Activated T-cell treated with anti-CD3 and anti-CD28 coated beads, Interleukin-2, amount 50 U/mL, for 48 hours (primary cell): ENCODE data around the gene POMGNT1.
"Not testable (repeated sequence)": the region's sequence is repeated elsewhere in the genome, so short reads cannot be mapped to it uniquely, and the experiment has no call there.

Experiments used
- DNase-seq, 2 experiments: peaks; one replicate each; pipeline ENCODE4 v3.0.0-alpha.2; 2020

POMGNT1 gene

DNA sequence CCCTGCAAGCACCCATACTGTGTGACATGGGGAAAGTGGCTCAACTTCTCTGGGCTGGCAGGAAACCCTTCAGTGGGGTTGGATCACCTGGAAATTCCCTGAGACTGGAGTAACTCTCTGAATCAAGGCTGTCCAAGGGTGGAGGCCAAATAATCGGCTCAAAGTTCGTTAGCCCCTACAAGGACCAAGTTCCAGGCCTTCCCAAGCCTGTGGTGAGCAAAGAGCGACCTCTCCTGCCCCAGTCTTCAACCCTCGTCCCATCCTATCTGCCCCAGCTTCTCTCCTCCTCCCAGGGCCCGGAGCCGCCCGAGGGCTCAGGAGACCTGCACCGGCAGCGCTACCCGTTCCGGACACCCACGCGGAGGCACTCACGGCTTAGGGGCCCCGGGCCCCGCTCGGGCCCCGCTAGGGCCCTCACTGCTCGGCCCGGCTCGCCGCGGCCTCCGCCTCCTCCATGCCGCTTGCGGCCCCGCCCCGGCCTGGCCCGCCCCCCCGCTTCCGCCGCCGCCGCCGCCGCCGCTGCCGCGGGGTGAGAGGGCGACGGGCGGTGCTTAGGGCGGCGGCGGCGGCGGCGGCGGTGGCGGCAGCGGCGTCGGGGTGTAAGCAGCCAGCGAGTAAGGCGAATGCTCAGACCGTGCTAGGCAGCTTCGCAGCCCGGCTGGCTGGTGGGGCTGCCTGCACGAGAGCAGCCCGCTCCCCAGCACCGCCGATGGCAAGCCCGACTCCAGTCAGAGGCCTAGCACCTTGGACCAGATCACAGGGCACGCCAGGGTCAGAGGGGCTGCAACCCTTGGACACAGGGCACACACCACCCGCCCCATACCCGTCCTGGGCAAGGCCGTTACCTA, at the start of gene POMGNT1:
Gene POMGNT1, minus strand, starts transcription at position 471 of the 848 bp plus-strand sequence. CDS start 613 bp downstream, outside the sequence.
- DNase-seq, result peak; percentile 85 to 87

DNA sequence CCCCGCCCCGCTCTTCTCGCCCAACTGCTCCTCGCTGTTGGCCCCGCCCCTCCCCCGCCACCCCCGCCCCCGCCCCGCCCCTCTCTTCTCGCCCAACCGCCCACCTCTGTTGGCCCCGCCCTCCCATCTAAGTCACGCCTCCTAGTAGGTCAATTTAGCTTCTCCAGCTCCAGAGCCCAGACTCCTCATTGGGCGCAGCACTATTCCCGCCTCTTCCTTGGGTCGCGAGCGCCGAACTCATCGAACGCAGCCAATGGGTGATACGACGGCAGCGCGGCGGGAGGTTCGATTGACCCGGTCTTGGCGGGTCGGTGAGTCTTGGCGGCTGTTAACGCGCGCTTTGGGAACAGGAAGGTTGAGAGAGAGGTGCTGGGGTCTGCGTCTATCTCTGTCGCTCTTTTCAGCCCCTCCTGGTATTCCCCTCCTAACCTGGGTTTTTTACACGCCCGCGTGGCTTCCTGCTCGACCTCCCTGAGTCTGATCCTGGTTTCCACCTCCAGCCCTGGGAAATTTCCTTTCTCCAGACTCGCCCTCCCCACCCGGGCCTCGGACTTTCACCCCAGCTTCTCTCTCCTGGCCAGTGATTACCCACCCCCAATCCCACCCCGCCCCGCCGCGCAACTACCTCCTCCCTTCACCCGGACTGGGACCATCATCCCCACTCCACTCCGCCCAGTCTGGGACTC, 49.3 kb upstream of the POMGNT1 start, which contains the start of gene RAD54L:
Gene RAD54L, plus strand, starts transcription at position 328 of the 686 bp plus-strand sequence. CDS start 643 bp downstream, outside the sequence.
- peak; percentile 98 to 99 for DNase-seq

DNA sequence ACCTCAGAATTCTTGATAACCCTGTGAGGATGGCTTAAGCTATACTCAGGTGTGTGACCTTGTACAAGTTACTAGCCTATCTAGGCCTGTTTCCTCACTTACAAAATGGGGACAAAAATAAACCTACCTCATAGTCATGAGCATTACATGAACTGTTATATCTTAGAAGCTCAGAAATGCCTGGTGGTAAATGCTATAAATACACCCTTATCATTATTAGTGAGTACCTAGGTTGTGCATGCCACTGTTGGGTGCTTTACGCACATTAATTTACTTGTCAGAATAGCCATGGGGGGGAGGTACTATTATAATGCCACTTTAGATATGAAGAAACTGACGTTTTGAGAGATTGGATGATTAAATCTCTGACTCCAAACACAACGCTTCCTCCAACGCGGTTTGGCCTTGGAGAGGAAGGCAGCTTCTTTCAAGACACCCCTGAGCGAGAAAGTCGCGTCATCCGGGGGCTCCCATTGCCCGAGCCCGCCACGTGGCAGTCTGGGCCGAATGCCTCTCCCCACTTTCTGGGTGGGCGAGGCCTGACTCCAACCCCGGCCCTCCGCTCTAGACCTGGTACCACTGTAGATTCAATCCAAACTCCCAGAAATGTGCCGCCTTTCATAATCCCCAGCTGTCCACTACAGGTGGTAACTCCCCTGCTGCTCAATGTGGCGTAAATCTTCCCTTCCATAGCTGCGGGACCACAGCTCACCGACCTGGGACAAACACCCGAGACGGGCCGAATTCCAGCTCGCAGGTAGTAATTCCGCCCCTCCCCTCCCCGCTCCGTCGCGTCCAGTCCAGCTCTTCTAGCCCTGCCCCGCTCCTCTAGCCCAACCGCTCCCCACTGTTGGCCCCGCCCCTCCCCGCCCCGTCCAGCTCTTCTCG, 48.6 kb upstream of the POMGNT1 start:
- peak; percentile 79 to 80 for DNase-seq

DNA sequence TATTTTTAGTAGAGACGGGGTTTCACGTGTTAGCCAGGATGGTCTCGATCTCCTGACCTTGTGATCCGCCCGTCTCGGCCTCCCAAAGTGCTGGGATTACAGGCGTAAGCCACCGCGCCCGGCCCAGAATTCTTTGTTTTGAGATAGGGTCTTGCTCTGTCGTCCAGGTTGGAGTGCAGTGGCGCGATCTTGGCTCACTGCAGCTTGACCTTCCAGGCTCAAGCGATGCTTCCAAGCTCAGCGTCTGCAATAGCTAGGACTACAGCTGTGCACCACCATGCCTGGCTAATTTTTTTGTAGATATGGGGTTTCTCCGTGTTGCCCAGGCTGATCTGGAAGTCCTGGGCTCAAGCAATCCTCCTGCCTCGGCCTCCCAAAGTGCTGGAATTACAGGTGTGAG, 47.9 kb upstream of the POMGNT1 start:
- DNase-seq, result not testable (repeated sequence)

DNA sequence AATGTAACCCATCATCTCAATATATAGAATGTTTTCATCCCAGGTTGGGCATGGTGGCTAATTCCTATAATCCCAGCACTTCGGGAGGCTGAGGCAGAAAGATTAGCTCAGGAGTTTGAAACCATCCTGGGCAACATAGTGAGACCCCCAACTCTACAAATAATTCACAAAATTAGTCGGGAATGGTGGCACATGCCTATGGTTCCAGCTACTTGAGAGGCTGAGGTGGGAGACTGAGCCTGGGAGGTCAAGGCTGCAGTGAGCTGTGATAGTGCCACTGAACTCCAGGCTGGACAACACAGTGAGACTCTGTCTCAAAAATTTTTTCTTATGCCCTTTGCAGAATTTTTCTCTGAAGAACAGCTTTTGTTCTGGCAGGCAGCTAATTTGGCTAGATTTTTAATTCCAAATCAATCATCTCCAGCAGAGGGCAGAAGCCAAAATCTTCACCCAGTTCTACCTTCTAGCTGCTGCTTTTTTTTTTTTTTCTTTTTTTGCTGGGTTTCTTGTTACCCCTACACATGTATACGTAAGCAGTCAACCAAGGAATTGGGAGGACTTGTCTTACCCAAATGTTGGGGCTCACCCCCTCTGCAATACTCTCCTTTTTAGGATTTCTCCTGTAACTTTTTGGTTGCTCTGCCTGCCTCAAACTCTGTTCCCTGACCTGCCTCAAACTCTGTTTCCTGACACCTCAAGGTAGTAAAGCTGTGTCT, 46.6 kb upstream of the POMGNT1 start:
- peak in 1 of 2 experiments; percentile 24 for DNase-seq

DNA sequence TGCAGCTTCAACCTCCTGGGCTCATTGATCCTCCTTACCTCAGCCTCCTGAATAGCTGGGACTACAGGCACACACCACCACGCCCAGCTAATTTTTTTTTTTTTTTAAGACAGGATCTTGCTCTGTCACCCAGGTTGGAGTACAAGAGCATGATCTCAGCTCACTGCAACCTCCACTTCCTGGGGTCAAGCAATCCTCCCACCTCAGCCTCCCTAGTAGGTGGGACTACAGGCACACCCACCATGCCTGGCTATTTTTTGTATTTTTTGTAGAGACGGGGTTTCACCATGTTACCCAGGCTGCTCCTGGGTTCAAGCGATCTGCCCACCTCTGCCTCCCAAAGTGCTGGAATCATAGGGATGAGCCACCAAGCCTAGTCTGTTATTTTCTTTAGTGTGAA, 45.6 kb upstream of the POMGNT1 start:
- not testable (repeated sequence) for DNase-seq

DNA sequence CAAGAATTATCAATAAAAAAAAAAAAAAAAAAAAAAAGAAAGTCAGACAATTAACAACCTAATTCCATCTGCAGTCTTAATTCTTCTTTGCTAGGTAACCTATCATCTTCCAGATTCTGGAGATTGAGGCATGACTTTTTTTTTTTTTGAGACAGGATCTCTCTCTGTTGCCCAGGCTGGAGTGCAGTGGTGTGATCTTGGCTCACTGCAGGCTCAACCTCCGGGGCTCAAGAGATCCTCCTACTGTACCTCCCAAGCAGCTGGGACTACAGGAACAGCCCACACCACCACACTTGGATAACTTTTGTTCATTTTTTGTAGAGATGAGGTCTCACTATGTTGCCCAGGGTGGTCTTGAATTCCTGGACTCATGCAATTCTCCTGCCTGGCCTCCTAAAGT, 44.7 kb upstream of the POMGNT1 start:
- no peak for DNase-seq

DNA sequence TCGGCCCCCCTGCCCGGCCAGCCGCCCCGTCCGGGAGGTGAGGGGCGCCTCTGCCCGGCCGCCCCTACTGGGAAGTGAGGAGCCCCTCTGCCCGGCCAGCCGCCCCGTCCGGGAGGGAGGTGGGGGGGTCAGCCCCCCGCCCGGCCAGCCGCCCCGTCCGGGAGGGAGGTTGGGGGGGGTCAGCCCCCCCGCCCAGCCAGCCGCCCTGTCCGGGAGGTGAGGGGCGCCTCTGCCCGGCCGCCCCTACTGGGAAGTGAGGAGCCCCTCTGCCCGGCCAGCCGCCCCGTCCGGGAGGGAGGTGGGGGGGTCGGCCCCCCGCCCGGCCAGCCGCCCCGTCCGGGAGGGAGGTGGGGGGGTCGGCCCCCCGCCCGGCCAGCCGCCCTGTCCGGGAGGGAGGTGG, 43.5 kb upstream of the POMGNT1 start:
- DNase-seq, result not testable (repeated sequence)

DNA sequence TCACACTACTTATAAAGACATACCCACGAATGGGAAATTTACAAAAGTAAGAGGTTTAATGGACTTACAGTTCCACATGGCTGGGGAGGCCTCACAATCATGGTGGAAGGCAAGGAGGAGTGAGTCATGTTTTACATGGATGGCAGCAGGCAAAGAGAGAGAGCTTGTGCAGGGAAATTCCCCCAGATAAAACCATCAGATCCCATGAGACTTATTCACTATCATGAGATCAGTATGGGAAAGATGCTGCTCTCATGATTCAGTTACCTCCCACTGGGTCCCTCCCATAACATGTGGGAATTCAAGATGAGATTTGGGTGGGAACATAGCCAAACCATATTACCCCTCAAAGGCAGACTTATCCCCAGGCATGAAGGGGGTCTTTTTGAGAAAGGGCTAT, 40.6 kb upstream of the POMGNT1 start:
- DNase-seq, result not testable (repeated sequence)

DNA sequence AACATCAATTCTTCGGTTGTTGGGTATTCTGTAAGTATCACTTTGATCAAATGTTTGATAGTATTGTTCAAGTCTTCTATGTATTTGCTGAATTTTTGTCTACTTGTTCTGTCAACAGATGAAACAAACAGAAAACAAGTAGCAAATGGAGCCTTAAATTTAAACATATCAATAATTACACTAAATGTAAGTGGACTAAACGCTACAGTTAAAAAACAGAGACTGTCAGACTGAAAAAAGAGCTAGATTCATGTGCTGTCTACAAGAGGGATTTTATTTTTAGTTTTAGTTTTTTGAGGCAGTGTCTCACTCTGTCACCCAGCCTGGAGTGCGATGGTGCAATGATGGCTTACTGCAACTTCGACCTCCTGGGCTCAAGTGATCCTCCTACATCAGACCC, 38.6 kb upstream of the POMGNT1 start:
- no peak for DNase-seq

DNA sequence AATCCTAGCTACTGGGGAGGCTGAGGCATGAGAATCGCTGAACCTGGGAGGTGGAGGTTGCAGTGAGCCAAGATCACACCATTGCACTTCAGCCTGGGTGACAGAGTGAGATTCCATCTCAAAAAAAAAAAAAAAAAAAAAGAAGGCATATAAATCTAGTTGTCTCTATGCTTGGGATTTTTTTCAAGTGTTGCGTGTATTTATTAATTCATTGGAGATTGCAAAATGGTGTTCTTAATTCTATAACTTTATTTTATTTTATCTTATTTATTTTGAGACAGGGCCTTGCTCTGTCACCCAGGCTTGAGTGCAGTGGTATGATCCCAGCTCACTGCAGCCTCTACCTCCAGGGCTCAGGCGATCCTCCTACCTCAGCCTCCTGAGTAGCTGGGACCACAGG, 33.0 kb upstream of the POMGNT1 start:
- DNase-seq, result not testable (repeated sequence)

DNA sequence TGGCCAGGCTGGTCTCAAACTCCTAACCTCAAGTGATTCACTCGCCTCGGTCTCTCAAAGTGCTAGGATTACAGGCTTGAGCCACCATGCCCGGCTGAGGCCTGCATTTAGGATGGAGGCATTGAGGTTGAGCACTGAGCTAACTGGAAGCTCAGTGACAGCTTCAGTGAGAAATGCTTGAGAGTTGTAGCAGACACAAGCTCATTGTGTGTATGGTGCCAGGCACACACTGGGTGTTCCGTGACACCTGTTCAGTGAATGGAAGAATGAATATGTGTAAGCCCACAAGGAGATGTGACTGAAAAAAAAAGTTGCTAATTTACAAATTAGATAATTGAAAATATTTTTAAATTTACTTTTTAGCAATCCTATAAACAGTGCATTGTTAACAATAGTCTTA, 26.7 kb upstream of the POMGNT1 start:
- no peak for DNase-seq

DNA sequence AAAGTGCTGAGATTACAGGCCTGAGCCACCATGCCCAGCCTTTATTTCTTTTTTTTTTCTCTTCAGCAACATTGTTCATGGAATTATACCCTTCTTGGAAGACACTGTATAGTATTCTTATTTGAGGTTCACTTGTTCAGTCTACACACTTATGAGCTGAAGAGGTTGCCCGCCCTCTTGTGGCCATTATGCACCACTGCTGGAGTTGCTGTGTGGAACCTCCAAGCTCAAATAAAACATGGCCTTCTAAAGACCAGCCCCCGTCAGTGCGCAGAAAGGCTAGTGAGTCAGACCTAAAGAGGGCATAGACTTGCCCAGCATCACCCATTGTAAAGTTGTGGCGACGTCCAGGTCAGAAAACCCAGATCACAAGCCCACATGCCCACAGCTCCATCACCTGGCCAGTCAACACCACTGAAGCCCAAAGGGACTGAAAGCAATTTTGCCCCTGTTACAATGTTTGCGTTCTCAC, 25.3 kb upstream of the POMGNT1 start:
- DNase-seq, result peak; percentile 64 to 73

DNA sequence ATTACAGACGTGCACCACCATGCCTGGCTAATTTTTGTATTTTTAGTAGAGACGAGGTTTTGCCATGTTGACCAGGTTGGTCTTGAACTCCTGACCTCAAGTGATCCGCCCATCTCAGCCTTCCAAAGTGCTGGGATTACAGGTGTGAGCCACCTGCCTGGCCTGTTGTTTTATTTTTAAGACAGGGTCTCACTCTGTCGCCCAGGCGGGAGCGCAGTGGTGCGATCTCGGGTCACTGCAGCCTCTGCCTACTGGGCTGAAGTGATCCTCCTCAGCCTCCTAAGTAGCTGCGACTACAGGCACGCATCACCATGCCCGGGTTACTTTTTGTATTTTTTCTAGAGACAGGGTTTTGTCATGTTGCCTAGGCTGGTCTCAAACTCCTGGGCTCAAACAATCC, 24.8 kb upstream of the POMGNT1 start:
- DNase-seq, result not testable (repeated sequence)

DNA sequence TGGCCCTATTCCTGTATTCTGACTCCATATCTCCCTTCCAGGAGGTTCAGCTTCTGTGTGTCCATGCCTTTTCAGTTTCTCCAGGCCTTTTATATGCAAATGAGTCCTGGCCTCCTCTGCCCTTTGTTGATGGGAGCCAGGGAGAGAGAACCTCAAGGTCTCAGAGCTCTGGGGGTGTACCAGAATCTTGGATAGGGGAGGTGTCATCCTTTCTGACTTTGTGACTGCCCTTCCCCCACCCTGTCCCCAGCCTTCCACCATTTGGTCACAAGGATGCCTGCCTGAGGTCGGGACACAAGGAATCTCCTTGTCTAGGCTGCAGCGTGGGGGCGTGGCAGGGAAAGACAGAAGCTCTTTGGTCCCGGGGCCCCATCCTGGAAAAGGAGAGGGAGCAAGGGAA, 23.5 kb upstream of the POMGNT1 start:
- no peak for DNase-seq

DNA sequence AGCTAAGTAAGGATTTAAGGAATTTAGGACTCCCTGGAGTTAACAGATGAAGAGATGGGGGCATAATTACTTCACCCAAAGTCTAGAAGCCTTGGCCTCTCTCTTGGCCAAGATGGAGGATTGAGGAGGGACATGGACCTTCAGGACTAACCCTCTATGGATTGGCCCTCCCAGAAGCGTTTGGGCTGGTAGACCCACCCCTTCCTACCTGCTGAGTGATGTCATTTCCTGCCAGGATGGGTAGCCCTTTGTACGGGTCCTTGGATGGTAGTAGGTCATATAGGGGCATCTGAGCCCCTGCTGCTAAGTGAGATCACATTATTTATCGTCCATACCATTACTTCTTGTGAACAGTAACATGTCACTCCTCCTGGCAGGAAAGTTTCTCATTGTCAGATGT, 22.6 kb upstream of the POMGNT1 start:
- no peak for DNase-seq

DNA sequence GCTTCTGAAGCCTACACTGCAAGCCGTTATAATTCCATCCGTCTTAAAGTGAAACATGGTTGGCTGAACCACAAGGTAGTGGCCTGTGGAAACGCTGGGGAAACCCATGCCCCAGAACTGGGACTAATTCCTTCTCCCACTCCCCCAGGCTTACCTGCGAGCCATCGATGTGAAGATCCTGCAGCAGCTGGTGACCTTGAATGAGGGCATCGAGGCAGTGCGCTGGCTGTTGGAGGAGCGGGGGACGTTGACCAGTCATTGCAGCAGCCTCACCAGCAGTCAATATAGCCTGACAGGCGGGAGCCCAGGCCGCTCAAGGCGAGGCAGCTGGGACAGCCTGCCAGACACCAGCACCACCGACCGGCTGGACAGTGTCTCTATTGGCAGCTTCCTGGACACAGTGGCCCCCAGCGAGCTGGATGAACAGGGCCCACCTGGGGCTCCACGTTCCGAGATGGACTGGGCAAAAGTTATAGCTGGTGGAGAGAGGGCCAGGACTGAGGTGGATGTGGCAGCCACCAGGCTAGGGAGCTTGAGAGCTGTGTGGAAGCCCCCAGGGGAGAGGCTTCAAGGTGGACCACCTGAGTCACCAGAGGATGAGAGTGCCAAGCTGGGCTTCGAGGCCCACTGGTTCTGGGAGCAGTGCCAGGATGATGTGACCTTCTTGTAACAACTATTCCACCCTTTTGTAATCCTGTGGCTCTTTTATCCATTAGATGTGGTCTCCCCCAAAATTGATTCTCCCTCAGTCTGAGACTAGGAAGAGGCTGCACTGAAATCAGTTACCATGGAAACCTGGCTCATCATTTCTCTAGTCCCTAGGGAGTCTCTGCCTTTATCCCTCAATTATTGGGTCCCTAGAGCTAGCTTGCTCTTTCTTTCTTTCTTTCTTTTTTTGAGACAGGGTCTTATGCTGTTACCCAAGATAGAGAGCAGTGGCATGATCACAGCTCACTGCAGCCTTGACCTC, 21.6 kb upstream of the POMGNT1 start:
- DNase-seq, result no peak

DNA sequence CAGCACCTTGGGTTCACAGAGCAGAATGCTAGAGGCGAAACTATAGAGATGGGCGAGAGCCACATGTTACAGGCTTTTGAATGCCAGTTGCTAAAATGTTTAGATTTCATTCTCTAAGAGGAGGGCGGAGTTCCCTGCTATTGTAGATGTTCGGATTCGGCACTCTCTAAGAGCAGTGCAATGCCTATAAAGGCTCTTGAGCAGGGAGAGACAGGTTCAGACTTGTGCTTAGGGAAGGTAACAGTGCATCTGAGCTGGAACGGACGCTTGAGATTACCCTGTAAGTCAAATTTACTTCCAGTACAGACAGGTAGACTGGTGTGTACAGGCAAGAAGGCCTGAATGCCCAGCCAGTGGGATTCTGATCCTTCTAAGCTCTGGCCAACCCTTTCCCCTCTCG, 20.2 kb upstream of the POMGNT1 start:
- no peak for DNase-seq

DNA sequence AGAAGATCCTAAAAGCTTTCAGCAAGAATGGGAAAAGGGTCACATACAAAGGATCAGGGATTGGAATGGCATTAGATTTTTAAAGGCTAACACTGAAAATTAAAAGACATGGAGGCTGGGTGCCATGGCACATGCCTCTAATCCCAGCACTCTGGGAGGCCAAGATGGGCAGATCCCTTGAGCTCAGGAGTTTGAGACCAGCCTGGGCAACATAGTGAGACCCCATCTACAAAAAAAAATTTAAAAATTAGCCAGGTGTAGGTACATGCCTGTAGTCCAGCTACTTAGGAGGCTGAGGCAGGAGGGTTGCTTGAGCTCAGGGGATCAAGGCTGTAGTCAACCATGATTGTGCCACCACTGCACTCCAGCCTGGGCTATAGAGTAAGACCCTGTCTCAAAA, 17.3 kb upstream of the POMGNT1 start:
- no peak for DNase-seq

DNA sequence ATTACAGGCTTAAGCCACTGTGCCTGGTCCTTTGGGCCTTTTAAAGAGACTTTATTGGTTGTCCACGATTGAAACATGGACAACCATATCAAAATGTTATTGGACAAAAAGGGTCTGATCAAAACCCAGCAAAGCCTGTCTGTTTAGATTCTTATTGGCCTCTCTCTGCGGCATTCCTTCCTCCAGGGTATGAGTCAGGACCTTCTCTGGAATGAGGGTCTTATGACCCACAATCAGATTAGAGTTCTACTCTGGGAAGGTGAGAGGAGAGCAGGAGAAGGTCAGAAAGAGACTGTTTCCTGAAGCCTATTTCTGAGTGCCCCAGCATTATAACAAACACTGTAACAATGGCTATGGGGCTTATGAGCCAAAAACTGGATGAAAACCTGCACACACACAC, 12.8 kb upstream of the POMGNT1 start:
- no peak for DNase-seq

DNA sequence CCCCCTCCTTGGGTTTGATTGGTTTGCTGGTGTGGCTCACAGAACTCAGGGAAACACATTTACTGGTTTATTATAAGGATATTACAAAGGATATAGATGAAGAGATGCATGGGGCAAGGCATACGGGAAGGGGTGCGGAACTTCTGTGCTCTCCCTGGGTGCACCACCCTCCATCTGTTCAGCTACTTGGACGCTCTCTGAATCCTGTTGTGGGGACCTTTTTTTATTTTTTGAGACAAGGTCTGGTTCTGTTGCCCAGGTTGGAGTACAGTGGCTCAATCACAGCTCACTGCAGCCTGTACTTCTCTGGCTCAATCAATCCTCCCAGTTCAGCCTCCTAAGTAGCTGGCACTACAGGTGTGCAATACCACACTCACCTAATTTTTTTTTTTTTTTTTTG, 12.3 kb upstream of the POMGNT1 start:
- DNase-seq, result no peak
